Mesendoderm (in vitro differentiated cells): ENCODE data around the gene ERFE.

Experiments used
- DNase-seq: peaks from one replicate; pipeline ENCODE4 v3.0.0; 2013
- H2AK5ac ChIP-seq: 2 replicates; pipeline ENCODE4 v1.6.1; 2013; ENCODE audit warnings: low read length, inconsistent platforms
- H2BK120ac ChIP-seq: 2 replicates; pipeline ENCODE4 v1.6.1; 2013; ENCODE audit warnings: low read depth, mild to moderate bottlenecking, low read length, moderate library complexity, mixed read lengths
- H2BK15ac ChIP-seq: replicated peaks from 2 replicates; pipeline ENCODE4 v1.6.1; 2013; ENCODE audit warnings: low read depth, mild to moderate bottlenecking, moderate library complexity
- H2BK5ac ChIP-seq: 2 replicates; pipeline ENCODE4 v1.6.1; 2013; ENCODE audit warnings: low read length, inconsistent platforms
- H3K18ac ChIP-seq: 2 replicates; pipeline ENCODE4 v1.6.1; 2013; ENCODE audit warnings: mild to moderate bottlenecking, low read length, mixed read lengths
- H3K23ac ChIP-seq: one replicate; pipeline ENCODE4 v1.6.1; 2013; ENCODE audit warnings: low read length
- H3K27ac ChIP-seq: 2 replicates; pipeline ENCODE4 v1.5.1; 2013; ENCODE audit warnings: low read depth, mild to moderate bottlenecking, inconsistent platforms, low read length, moderate library complexity
- H3K27me3 ChIP-seq: 2 replicates; pipeline ENCODE4 v1.6.1; 2013; ENCODE audit warnings: low read length, control low read depth, mild to moderate bottlenecking, inconsistent platforms; ENCODE audit not compliant: insufficient read depth, poor library complexity
- H3K36me3 ChIP-seq: 2 replicates; pipeline ENCODE4 v1.6.1; 2013; ENCODE audit warnings: low read length, inconsistent platforms; ENCODE audit not compliant: control insufficient read depth, insufficient read depth
- H3K4ac ChIP-seq: one replicate; pipeline ENCODE4 v1.6.1; 2013; ENCODE audit warnings: low read depth, mild to moderate bottlenecking, low read length, moderate library complexity
- H3K4me1 ChIP-seq: 2 replicates; pipeline ENCODE4 v1.6.1; 2013; ENCODE audit warnings: low read depth, low read length, inconsistent platforms; ENCODE audit not compliant: control insufficient read depth
- H3K4me2 ChIP-seq: 2 replicates; pipeline ENCODE4 v1.6.1; 2013; ENCODE audit warnings: low read length
- H3K4me3 ChIP-seq: 2 replicates; pipeline ENCODE4 v1.5.1; 2013; ENCODE audit warnings: mild to moderate bottlenecking, low read length
- H3K56ac ChIP-seq: one replicate; pipeline ENCODE4 v1.6.1; 2013; ENCODE audit warnings: low read length
- H3K79me1 ChIP-seq: 2 replicates; pipeline ENCODE4 v1.6.1; 2013; ENCODE audit warnings: low read length, inconsistent platforms
- H3K79me2 ChIP-seq: 2 replicates; pipeline ENCODE4 v1.6.1; 2013; ENCODE audit warnings: mild to moderate bottlenecking, low read length; ENCODE audit not compliant: control insufficient read depth, insufficient read depth
- H3K9ac ChIP-seq: 2 replicates; pipeline ENCODE4 v1.6.1; 2013; ENCODE audit warnings: low read length, inconsistent platforms
- H4K5ac ChIP-seq: one replicate; pipeline ENCODE4 v1.6.1; 2013; ENCODE audit warnings: low read length
- H4K8ac ChIP-seq: one replicate; pipeline ENCODE4 v1.6.1; 2013; ENCODE audit warnings: low read depth, mild to moderate bottlenecking, control low read depth, low read length, moderate library complexity
- WGBS: extraction: QIAGEN DNeasy Blood & Tissue Kit; methylation state at CpG from one replicate; pipeline ENCODE4 v1.1.7; 2013; ENCODE audit warnings: low lambda C conversion rate, missing lambda C conversion rate; ENCODE audit not compliant: insufficient coverage; ENCODE audit errors: extremely low coverage; 5-methylcytosine and 5-hydroxymethylcytosine counted together

Gene ERFE

GRCh38 chr2:238132463-238133450, 26.0 kb upstream of the ERFE start:
- Histone ChIP-seq H2AK5ac (no peak overlapping the region), H4K5ac (no peak overlapping the region), H3K9ac (no peak overlapping the region), H4K8ac (no peak overlapping the region), H3K27ac (no peak overlapping the region), H3K79me1 (no peaks in the 10 kb centered on the region), H3K18ac (no peak overlapping the region), H3K4me1 (peaks cover 1% of the 10 kb centered on the region), H3K36me3 (no peaks in the 10 kb centered on the region), H2BK15ac (no peak overlapping the region), H2BK5ac (no peak overlapping the region), H3K4ac (no peak overlapping the region), H3K4me3 (no peak overlapping the region), H3K23ac (no peak overlapping the region), H2BK120ac (no peak overlapping the region), H3K79me2 (no peaks in the 10 kb centered on the region), H3K4me2 (no peak overlapping the region), H3K56ac (no peak overlapping the region), H3K27me3 (no peaks in the 10 kb centered on the region)
- DNase-seq, result no peak
- no CpG with 5 or more reads among the region's 23 CpGs for WGBS

- no peaks in the 10 kb centered on the region for H3K36me3 ChIP-seq
- H3K23ac ChIP-seq, result no peak overlapping the region
- H3K79me1 ChIP-seq, result no peaks in the 10 kb centered on the region
- no peak overlapping the region for H2BK15ac ChIP-seq
- no peak overlapping the region for H2AK5ac ChIP-seq
- H3K4ac ChIP-seq, result no peak overlapping the region
- no peak overlapping the region for H3K4me3 ChIP-seq
- no peak overlapping the region for H2BK5ac ChIP-seq
- WGBS, result no CpG with 5 or more reads among the region's 14 CpGs
- no peak overlapping the region for H3K56ac ChIP-seq
- H3K79me2 ChIP-seq, result no peaks in the 10 kb centered on the region
- H3K4me2 ChIP-seq, result no peak overlapping the region
- H4K8ac ChIP-seq, result no peak overlapping the region
- no peak for DNase-seq
- H3K4me1 ChIP-seq, result no peaks in the 10 kb centered on the region
- H4K5ac ChIP-seq, result no peak overlapping the region
- H3K27ac ChIP-seq, result no peak overlapping the region
- no peak overlapping the region for H2BK120ac ChIP-seq
- no peak overlapping the region for H3K18ac ChIP-seq
- no peak overlapping the region for H3K9ac ChIP-seq
- no peaks in the 10 kb centered on the region for H3K27me3 ChIP-seq
Observed at GRCh38 chr2:238133499-238134392, 25.0 kb upstream of the ERFE start.

GRCh38 chr2:238134393-238134785, 24.4 kb upstream of the ERFE start:
- no peak overlapping the region for H2AK5ac ChIP-seq
- no CpG with 5 or more reads among the region's 11 CpGs for WGBS
- no peak overlapping the region for H4K8ac ChIP-seq
- H3K9ac ChIP-seq, result no peak overlapping the region
- no peak overlapping the region for H4K5ac ChIP-seq
- no peaks in the 10 kb centered on the region for H3K36me3 ChIP-seq
- no peak overlapping the region for H2BK15ac ChIP-seq
- H3K27ac ChIP-seq, result no peak overlapping the region
- no peak overlapping the region for H3K56ac ChIP-seq
- H3K4me1 ChIP-seq, result no peaks in the 10 kb centered on the region
- no peak overlapping the region for H2BK5ac ChIP-seq
- H2BK120ac ChIP-seq, result no peak overlapping the region
- H3K4me2 ChIP-seq, result no peak overlapping the region
- H3K4ac ChIP-seq, result no peak overlapping the region
- H3K79me1 ChIP-seq, result no peaks in the 10 kb centered on the region
- H3K23ac ChIP-seq, result no peak overlapping the region
- H3K79me2 ChIP-seq, result no peaks in the 10 kb centered on the region
- H3K4me3 ChIP-seq, result no peak overlapping the region
- H3K27me3 ChIP-seq, result no peaks in the 10 kb centered on the region
- H3K18ac ChIP-seq, result no peak overlapping the region
- no peak for DNase-seq

- Histone ChIP-seq H4K5ac (no peak overlapping the region), H4K8ac (no peak overlapping the region), H3K4me1 (no peaks in the 10 kb centered on the region), H2BK120ac (no peak overlapping the region), H3K56ac (no peak overlapping the region), H3K27ac (no peak overlapping the region), H3K18ac (no peak overlapping the region), H3K36me3 (no peaks in the 10 kb centered on the region), H3K79me1 (no peaks in the 10 kb centered on the region), H2BK15ac (no peak overlapping the region), H2BK5ac (no peak overlapping the region), H2AK5ac (no peak overlapping the region), H3K27me3 (no peaks in the 10 kb centered on the region), H3K9ac (no peak overlapping the region), H3K4ac (no peak overlapping the region), H3K23ac (no peak overlapping the region), H3K79me2 (no peaks in the 10 kb centered on the region), H3K4me2 (no peak overlapping the region), H3K4me3 (no peak overlapping the region)
- no peak for DNase-seq
- WGBS, result no CpG with 5 or more reads among the region's 15 CpGs
Observed at GRCh38 chr2:238135601-238136150, 23.1 kb upstream of the ERFE start.

DNA sequence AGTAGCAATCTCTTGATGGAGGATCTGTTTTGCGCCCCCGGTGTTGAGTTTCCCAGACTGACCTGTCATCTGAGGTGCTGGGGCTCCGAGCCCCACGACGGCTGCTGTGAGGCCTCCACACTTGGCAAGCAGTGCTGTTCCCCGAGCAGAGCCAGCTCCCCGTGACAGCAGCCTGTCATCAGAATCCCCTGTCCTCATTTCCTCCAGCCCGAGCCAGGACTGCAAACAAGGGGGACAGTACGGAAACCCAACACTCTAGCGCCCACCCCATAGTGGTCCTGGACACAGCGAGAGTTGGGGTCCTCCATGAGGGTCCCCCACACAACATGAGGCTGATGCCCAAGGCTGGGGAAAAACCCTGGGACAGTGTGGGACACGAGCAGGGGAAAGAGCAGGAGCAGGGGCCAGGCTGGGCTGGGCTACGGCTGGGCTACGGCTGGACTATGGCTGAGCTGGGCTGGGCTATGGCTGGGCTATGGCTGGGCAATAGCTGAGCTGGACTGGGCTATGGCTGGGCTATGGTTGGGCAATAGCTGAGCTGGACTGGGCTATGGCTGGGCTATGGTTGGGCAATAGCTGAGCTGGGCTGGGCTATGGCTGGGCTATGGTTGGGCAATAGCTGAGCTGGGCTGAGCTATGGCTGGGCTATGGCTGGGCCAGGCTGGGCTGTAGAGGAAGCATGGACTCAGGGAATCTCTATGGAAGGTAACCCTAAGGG, 21.8 kb upstream of the ERFE start:
- no CpG with 5 or more reads among the region's 14 CpGs for WGBS
- DNase-seq, result no peak
- H3K4ac ChIP-seq, result no peak overlapping the region

More for the DNA sequence above, 21.8 kb upstream of the ERFE start:
- no peak overlapping the region for H2BK15ac ChIP-seq
- H2BK120ac ChIP-seq, result no peak overlapping the region
- no peak overlapping the region for H3K18ac ChIP-seq
- no peak overlapping the region for H3K23ac ChIP-seq
- H2AK5ac ChIP-seq, result no peak overlapping the region
- H3K27ac ChIP-seq, result no peak overlapping the region
- no peak overlapping the region for H3K4me2 ChIP-seq
- no peaks in the 10 kb centered on the region for H3K4me1 ChIP-seq
- no peaks in the 10 kb centered on the region for H3K27me3 ChIP-seq
- H3K36me3 ChIP-seq, result no peaks in the 10 kb centered on the region
- no peaks in the 10 kb centered on the region for H3K79me2 ChIP-seq
- no peak overlapping the region for H2BK5ac ChIP-seq
- no peak overlapping the region for H3K9ac ChIP-seq
- H3K56ac ChIP-seq, result no peak overlapping the region
- H4K5ac ChIP-seq, result no peak overlapping the region
- H4K8ac ChIP-seq, result no peak overlapping the region
- no peaks in the 10 kb centered on the region for H3K79me1 ChIP-seq
- no peak overlapping the region for H3K4me3 ChIP-seq
